HG03175 (cell line): ENCODE data around the gene HK2.
"Not testable (repeated sequence)": the region's sequence is repeated elsewhere in the genome, so short reads cannot be mapped to it uniquely, and the experiment has no call there.

Experiments used
- ATAC-seq: cut with Tn5 transposase; IDR thresholded peaks from one replicate; pipeline ENCODE4 v1.9.1; 2021; ENCODE audit warnings: mild to moderate bottlenecking, moderate library complexity; ENCODE audit not compliant: unreplicated experiment

HK2 gene

DNA sequence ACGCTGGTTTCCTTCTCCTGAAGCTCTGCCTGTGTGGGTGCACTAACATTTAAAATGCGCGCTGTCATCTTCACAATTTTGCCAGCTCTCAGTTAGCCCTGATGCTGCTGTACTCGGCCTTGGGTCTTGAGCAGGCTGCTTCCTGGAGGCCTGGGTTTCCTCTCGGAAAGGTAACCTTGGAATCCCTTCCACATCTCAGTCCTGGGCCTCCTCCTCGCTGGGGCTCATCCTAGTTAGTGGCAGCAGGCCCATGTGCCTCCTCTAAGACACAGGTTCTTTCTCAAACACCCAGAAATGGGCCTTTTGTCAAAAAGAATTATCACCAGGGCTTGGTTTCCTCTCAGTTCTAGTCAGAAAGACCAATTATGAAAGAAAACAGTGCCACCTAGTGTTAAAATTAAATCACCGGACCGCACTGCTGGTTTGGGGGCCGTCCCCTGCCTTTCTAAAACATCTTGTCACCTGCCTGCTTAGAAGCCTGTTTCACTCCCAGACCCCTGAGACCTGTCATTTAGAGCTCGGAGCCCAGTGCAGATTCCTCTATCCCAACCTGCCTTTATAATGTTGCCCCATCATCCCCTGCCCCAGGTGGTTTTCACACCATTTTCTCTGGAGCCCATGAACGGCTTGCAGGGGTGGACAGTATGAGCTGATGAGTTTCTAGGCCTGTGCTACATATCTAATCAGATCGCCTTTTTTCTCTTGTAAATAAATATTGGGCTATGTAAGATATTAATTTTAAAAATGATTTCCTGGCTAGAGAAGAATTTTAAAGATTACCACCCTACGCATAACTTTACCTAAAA, 42.4 kb downstream of the HK2 start:
- ATAC-seq, result peak; percentile 81

- no peak for ATAC-seq
These were observed 43.4 kb downstream of the HK2 start for GRCh38 chr2:74877376-74877775.

GRCh38 chr2:74877781-74878433, 44.0 kb downstream of the HK2 start:
- ATAC-seq, result no peak

GRCh38 chr2:74878551-74878950, 44.6 kb downstream of the HK2 start:
- no peak for ATAC-seq

GRCh38 chr2:74880054-74880728, 46.3 kb downstream of the HK2 start:
- no peak for ATAC-seq

- ATAC-seq, result no peak
These were observed 47.2 kb downstream of the HK2 start for GRCh38 chr2:74881176-74881575.

DNA sequence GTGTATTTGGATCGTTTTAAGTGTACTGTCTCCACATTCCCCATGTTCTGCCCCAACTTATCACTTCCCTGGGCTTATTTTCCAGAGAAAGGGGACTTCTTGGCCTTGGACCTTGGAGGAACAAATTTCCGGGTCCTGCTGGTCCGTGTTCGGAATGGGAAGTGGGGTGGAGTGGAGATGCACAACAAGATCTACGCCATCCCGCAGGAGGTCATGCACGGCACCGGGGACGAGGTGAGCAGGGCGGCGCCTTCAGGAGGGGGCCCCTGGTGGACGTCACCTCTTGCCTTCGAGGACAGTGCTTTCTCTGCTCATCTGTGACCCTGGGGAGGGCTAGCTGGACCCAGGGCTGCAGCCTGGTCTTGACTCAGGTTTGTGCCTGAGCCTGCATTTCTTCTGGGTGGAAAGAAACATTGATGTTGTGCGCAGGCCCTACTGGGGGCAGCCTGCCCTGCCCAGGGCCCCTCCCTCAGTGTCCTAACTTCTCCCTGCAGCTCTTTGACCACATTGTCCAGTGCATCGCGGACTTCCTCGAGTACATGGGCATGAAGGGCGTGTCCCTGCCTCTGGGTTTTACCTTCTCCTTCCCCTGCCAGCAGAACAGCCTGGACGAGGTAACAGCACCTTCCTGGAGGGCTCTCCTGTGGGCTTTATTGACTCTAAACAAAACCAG, 47.8 kb downstream of the HK2 start:
- ATAC-seq, result no peak

DNA sequence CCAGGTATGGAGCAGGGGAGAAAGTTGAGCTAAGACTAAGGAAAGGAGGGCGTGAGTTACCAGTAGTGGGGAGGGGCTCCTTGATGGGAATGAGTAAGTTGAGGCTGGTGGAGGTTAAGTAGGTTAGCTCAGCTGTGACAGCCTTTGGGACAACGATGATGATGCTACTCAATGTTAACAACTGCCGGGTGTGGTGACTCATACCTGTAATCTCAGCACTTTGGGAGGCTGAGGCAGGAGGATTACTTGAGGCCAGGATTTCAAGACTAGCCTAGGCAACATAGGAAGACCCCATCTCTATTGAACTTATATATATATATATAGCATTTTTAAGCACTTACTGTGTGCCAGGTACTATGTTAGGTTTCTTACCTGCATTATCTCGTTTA, 48.4 kb downstream of the HK2 start:
- ATAC-seq, result no peak

GRCh38 chr2:74883011-74883410, 49.1 kb downstream of the HK2 start:
- no peak for ATAC-seq

DNA sequence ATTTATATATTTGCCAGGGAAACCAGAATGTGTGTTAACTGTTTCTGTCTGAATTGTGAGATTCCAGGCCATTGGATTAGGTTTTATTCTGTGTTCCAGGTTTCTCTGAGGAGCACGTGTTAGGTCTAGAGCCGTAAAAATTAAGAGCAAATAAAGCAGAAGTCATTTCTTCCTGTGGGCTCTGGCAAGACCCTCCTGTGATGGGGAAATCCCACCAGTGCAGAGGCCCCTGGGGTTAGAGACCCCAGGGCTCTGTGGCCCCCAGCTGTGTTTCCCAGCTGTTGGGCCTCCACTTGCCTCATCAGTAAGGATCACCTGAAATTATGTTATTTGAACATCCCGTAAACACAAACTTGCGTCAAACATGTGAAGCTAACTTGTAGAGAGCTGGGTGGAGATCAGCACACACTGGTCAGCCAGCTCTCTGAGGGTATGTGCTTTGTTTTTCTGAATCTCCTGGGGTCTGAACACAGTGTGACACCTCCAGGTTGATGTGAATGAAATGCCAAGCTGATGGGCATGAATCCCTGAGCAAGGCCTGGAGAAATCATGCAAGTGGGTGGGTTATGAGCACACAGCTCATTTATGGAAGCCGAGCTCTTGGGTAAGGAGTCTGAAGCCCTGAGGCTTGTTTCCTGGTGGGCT, 50.3 kb downstream of the HK2 start:
- ATAC-seq, result no peak

DNA sequence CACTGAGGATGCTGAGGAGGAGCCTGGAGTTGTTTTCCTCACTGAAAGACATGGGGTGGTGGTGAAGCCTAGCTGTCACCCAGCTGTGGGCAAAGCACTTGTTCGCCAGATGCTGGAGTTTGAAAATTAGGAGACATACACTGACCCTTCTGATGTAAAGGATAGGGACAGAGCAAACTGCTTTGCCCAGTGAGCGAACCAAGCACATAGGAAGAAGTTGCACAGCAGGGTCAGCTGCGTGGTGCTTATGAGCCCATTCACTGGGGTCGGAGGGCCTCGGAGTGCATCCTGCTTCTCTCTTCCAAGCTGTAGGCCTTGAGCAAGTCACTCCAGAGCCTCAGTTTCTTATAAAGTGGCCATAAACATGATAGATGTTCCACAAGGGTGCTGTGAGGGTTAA, 50.9 kb downstream of the HK2 start:
- ATAC-seq, result no peak

- ATAC-seq, result no peak
These were observed 52.3 kb downstream of the HK2 start for GRCh38 chr2:74886251-74886650.

- no peak for ATAC-seq
These were observed 52.9 kb downstream of the HK2 start for GRCh38 chr2:74886811-74887210.

GRCh38 chr2:74887445-74887951, 53.6 kb downstream of the HK2 start:
- ATAC-seq, result no peak

DNA sequence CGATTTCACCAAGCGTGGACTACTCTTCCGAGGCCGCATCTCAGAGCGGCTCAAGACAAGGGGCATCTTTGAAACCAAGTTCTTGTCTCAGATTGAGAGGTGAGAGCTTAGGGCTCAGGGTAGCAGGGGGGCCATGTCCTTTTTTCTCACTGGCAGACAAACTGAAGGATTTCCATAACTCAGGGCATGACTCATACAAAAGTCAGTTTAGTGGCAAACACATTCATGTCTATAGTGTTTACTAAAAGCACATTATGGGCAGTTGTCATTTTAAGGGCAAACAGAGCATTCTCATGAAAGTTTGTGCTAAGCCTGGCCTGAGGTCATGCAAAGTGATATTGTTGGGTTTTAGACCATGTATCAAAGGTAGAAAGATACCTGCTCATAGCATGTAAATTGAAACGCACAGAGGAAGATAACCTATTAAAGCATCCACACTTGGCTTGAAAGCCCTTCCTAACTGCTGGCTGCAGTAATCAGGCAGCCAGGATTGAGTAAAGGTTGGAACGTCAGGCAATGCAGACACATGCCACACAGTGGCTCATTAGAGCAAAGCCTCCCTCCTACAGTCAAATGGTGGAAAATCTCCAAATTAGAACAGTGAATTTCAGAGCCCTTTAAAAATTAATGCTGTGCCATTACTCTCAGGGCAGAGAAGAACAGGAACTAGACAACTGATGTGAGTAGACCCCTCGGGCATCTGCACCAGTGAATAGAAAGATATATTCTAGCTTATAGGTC, 54.2 kb downstream of the HK2 start:
- ATAC-seq, result no peak

GRCh38 chr2:74889159-74889558, 55.2 kb downstream of the HK2 start:
- ATAC-seq, result no peak

- no peak for ATAC-seq
These were observed 56.8 kb downstream of the HK2 start for GRCh38 chr2:74890711-74891110.

DNA sequence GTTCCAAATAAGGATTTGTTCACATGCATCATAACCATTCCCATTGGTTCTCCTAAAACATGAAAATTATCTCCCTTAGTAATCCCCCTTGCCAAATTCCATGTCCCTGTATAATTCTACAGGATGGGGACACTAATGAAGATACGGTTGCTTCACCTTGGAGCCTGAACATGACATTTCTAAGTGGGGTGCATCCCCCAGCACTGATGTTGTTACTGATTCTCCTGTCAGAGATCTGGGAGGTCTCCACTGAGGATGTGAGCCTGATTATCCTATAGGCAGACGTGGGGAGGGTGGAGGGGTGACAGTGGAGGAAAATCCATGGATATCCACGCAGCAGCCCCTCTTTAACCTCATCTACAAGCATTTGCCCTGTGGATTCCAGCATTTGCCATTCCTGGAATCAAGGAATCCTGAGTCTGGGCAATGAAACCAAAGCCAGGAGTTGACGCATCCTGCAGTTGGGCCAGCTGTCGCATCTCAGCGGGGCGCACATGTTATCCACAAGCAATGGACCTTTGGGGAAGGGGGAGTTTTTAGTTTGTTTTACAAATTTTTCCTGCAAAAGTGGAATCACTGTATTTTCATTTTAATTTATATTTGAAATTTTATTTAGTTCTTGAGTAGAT, 57.3 kb downstream of the HK2 start:
- no peak for ATAC-seq

DNA sequence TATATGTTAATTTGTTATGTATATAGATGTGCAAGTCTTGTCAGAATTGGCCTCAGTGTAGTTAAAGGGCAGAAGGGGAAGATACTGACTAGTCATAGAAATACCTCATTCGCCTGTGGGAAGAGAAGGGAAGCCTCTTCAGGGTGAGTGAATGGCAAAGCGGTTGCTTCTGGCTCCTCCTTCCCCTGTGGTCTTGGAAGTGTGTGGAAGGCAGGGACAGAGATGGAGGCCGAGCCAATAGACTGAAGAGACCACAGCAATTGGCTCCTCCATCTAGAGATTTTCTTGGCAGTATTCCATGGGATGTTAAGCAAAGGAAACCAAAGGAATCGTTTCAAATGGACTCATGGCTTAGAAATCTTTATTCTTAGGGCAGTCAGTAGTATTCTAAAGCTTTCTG, 57.9 kb downstream of the HK2 start:
- not testable (repeated sequence) for ATAC-seq

- no peak for ATAC-seq
These were observed 58.7 kb downstream of the HK2 start for GRCh38 chr2:74892609-74893008.
